ENCODE data around the gene WDR82.

- TF ChIP-seq CTCF (IDR thresholded peaks at IDR 0.05; ENCODE audit: low read depth, low read length), result no peak
- TF ChIP-seq POLR2A (IDR thresholded peaks at IDR 0.05; ENCODE audit: extremely low read depth, insufficient read length), result no peak
Observed at GRCh38 chr3:52286777-52287110, 8.3 kb upstream of the WDR82 start.
